GM12873 (cell line): ENCODE results near the gene VPS26C.

Source experiments
- TF ChIP-seq, protein P1 (sequence below): IDR thresholded peaks from 2 replicates; pipeline ENCODE4 v1.5.1; 2012; ENCODE audit warnings: low read depth, mild to moderate bottlenecking, moderate library complexity, low read length, control low read depth; ENCODE audit not compliant: insufficient read depth; ENCODE audit errors: missing control alignments

The VPS26C gene

GRCh38 chr21:37181059-37181458 is 86.1 kb downstream of the VPS26C start:
- TF ChIP-seq, protein P1, sequence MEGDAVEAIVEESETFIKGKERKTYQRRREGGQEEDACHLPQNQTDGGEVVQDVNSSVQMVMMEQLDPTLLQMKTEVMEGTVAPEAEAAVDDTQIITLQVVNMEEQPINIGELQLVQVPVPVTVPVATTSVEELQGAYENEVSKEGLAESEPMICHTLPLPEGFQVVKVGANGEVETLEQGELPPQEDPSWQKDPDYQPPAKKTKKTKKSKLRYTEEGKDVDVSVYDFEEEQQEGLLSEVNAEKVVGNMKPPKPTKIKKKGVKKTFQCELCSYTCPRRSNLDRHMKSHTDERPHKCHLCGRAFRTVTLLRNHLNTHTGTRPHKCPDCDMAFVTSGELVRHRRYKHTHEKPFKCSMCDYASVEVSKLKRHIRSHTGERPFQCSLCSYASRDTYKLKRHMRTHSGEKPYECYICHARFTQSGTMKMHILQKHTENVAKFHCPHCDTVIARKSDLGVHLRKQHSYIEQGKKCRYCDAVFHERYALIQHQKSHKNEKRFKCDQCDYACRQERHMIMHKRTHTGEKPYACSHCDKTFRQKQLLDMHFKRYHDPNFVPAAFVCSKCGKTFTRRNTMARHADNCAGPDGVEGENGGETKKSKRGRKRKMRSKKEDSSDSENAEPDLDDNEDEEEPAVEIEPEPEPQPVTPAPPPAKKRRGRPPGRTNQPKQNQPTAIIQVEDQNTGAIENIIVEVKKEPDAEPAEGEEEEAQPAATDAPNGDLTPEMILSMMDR: no peak

DNA sequence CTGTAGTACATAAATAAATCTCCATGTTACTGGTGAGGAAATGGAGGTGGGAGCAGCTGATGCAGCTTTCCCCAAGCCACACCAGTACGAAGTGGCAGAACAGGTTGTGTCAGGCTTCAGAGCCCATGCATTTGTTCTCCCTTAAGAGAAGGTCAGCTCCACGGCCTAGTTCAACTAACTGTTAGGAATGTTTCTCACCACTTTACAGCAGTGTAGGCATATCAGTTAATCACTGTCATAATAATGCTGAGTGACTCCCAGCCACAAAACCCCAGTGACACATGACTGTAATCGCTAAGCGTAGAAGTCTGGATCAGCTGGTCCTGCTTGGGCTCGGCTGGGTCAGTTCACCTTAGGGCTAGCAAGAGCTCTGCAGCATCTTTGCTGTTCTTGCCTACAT is 90.4 kb downstream of the VPS26C start:
- TF ChIP-seq, protein P1: no peak
